ENCODE measurements around the gene MLXIP. TPM values are rescaled to one million over a fixed set of nuclear protein-coding genes. Genes with fewer than 3 reads are reported as not detected.
A peak's percentile ranks its signal among the peaks of the same experiment; 100 is the strongest.

Gene MLXIP
- total and polyA plus RNA-seq, 2 of the 13 experiments (the other 11 are each of a cell fraction or from before 2014, with no cell fraction given): 5.3 to 6.7 TPM

DNA sequence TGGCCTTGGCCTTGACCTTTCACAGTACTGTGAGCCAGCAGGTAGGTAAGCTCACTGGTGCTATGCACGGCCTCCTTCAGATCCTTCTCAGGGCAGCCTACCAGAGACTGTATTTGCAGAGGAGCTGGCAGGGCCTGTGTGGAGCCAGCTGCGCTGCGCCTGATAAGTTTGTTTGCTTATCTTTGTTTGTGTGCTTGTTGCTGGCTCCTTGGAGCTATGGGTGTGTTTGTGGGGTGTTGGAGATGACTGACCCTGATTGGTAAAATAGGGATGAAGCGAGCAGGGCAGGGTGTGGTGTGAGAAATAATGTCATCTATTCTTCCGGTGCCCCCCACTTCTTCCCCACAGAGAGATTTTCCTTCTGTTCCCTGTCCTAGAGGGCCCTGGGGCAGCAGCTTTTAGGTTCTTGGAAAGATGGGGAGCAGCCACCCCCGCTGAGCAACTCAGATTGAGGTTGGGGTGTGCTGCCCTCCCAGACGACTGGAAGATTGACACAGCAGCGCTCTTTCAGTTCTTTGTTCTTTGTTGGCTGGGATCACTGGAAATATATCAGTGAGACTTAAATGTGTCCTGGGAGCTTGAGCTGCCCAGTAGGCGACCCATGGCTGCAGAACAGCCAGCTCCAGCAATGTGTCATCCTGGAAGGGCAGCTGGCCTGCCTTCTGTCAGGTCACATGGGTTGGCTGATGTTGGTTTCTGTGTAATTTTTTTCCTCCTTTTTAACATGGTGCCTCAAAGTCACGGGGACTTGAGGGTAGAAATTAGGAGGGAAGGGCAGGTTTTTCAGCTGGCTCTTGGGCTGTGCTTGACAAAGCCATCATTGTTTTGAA lies 19.6 kb downstream of the MLXIP start:
- BruUV-seq (replicated peaks): no TSS peak
- no peak for TF ChIP-seq ATF5 (CRISPR knock-in tag; IDR thresholded peaks at IDR 0.05; ENCODE audit: low read depth)
- no peak for TF ChIP-seq CHCHD3 (CRISPR knock-in tag; IDR thresholded peaks at IDR 0.05)
- no peak for TF ChIP-seq ZBTB8A (CRISPR knock-in tag; IDR thresholded peaks at IDR 0.05; ENCODE audit: borderline replicate concordance, low read depth)
- no peak for TF ChIP-seq TOE1 (CRISPR knock-in tag; IDR thresholded peaks at IDR 0.05)
- no peak for TF ChIP-seq YY1 (IDR thresholded peaks at IDR 0.05; ENCODE audit: insufficient read depth, insufficient replicate concordance, low read depth, low read length)
- TF ChIP-seq KLF11 (CRISPR knock-in tag; IDR thresholded peaks at IDR 0.05): no peak
- no peak for TF ChIP-seq ZSCAN29 (CRISPR knock-in tag; conservative IDR thresholded peaks at IDR 0.05)
- TF ChIP-seq, protein P1, sequence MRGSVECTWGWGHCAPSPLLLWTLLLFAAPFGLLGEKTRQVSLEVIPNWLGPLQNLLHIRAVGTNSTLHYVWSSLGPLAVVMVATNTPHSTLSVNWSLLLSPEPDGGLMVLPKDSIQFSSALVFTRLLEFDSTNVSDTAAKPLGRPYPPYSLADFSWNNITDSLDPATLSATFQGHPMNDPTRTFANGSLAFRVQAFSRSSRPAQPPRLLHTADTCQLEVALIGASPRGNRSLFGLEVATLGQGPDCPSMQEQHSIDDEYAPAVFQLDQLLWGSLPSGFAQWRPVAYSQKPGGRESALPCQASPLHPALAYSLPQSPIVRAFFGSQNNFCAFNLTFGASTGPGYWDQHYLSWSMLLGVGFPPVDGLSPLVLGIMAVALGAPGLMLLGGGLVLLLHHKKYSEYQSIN (CRISPR knock-in tag; IDR thresholded peaks at IDR 0.05; ENCODE audit: borderline replicate concordance): no peak
- TF ChIP-seq NR2F6 (IDR thresholded peaks at IDR 0.05): no peak; the same call in 1 of the 2 replicates
- TF ChIP-seq NR2F6 (CRISPR knock-in tag; IDR thresholded peaks at IDR 0.05): peak; percentile 68; the same call in 1 of the 2 replicates
- TF ChIP-seq ZNF207 (IDR thresholded peaks at IDR 0.05; ENCODE audit: borderline replicate concordance): no peak
- TF ChIP-seq FOXA1 (IDR thresholded peaks at IDR 0.05): no peak
- peak; percentile 30; the same call in 1 of the 2 replicates for TF ChIP-seq FOXA1 (CRISPR knock-in tag; IDR thresholded peaks at IDR 0.05)
- TF ChIP-seq ZNF768 (CRISPR knock-in tag; IDR thresholded peaks at IDR 0.05): no peak
- TF ChIP-seq ZEB1 (IDR thresholded peaks at IDR 0.05; ENCODE audit: insufficient replicate concordance, low read depth): no peak
- TF ChIP-seq ZNF552 (CRISPR knock-in tag; IDR thresholded peaks at IDR 0.05; ENCODE audit: borderline replicate concordance): no peak
- TF ChIP-seq HMG20A (CRISPR knock-in tag; IDR thresholded peaks at IDR 0.05; ENCODE audit: borderline replicate concordance): peak; percentile 27; the same call in 1 of the 2 replicates
- TF ChIP-seq ZBTB7B (CRISPR knock-in tag; IDR thresholded peaks at IDR 0.05): no peak
- peak; percentile 65; the same call in 1 of the 2 replicates for TF ChIP-seq TFAP4 (IDR thresholded peaks at IDR 0.05; ENCODE audit: borderline replicate concordance, low read depth)
- no peak for TF ChIP-seq ZNF512B (CRISPR knock-in tag; IDR thresholded peaks at IDR 0.05; ENCODE audit: borderline replicate concordance)

More for the DNA sequence above, 19.6 kb downstream of the MLXIP start:
- DNase-seq (ENCODE audit: low spot score) (peak; percentile 46), FAIRE-seq (peak; percentile 15), ATAC-seq (peak; percentile 80)
- 52% methylated on average over 9 of the region's 10 CpGs for WGBS (ENCODE audit: low lambda C conversion rate)
- ChIA-PET POLR2A (interaction anchor here (0.6 to 3.0 kb wide), 4 partner anchors 9 to 561 kb away, joined by 3 to 13 read pairs (median 6); partner anchors contain the start of gene MLXIP), CTCF (ENCODE audit: low intra/inter-chr PET ratio, low total read pairs) (no interaction called here)
- H3K36me3 ChIP-seq (replicated peaks in 1 of 2; ENCODE audit: control insufficient read depth in 1 of 2, insufficient read depth in 2 of 2, low read length in 2 of 2): no peaks in the 10 kb centered on the region
- peaks cover 24% of the 10 kb centered on the region; the same call in 1 of the 2 replicates for H4K20me1 ChIP-seq (ENCODE audit: insufficient read depth, low read length)
- no peak overlapping the region for H2AFZ ChIP-seq (ENCODE audit: low read length)
- peak overlapping the region; percentile 21 for H3K27ac ChIP-seq (ENCODE audit: extremely low read length, insufficient read depth, low read length)
- peak overlapping the region; percentile 58 for H3K4me2 ChIP-seq (ENCODE audit: low read depth, low read length)
- no peak overlapping the region for H3K9ac ChIP-seq (ENCODE audit: insufficient read depth, low read depth, low read length)
- no peak overlapping the region; a peak in 1 of 6 replicates for H3K4me3 ChIP-seq (replicated peaks in 1 of 3; ENCODE audit: insufficient read depth in 1 of 3, low read depth in 2 of 3, low read length in 3 of 3)
- no peaks in the 10 kb centered on the region for H3K27me3 ChIP-seq (ENCODE audit: control insufficient read depth in 1 of 2, insufficient read depth in 2 of 2, low read length in 2 of 2)
- H3K79me2 ChIP-seq (ENCODE audit: insufficient read depth, low read length): peaks cover 12% of the 10 kb centered on the region
- in situ Hi-C loops (cut with HindIII; ENCODE audit: extremely low pct_ligation_motif_present, low pct_unique_long_range_greater_than_20kb): no loop called here
- H3K4me1 ChIP-seq (ENCODE audit: insufficient read depth, low read length): peaks cover 47% of the 10 kb centered on the region
- no peaks in the 10 kb centered on the region for H3K9me3 ChIP-seq (ENCODE audit: low read length)
- intact Hi-C loops (cut with micrococcal nuclease; ENCODE audit: unreplicated experiment): no loop called here
